ENCODE data around the gene ENOX1. TPM values are rescaled to one million over a fixed set of nuclear protein-coding genes. Genes with fewer than 3 reads are reported as not detected.

ENOX1 gene
- total and polyA plus RNA-seq, 2 of the 8 experiments (the other 6 are each of a cell fraction or from before 2014, with no cell fraction given): 0.23 to 0.37 TPM

- Histone ChIP-seq H3K36me3 (ENCODE audit: control insufficient read depth in 2 of 4, insufficient read depth in 4 of 4, low read length in 3 of 4) (no peaks in the 10 kb centered on the region), H2AFZ (ENCODE audit: low read length) (no peak overlapping the region), H3K56ac (replicated peaks; ENCODE audit: insufficient read length, low read depth, low read length) (no peak overlapping the region), H2BK20ac (ENCODE audit: low read length) (no peak overlapping the region), H3K9ac (replicated peaks in 1 of 4; ENCODE audit: extremely low read depth in 1 of 4, low read depth in 3 of 4, low read length in 3 of 4) (no peak overlapping the region), H3K4ac (replicated peaks; ENCODE audit: insufficient read length, low read depth, low read length) (no peak overlapping the region), H3K23me2 (ENCODE audit: low read depth, low read length) (peaks cover 17% of the 10 kb centered on the region; the same call in 1 of the 2 replicates), H3K4me3 (ENCODE audit: extremely low read depth in 1 of 4, insufficient read depth in 2 of 4, low read depth in 3 of 4, low read length in 4 of 4) (peak overlapping the region in 2 of 4 experiments; percentile 39 to 81; a peak in 2 of 8 replicates), H2BK5ac (ENCODE audit: low read depth, low read length) (no peak overlapping the region), H4K20me1 (replicated peaks in 1 of 2; ENCODE audit: control insufficient read depth in 1 of 2, insufficient read depth in 2 of 2, low read length in 2 of 2) (peaks cover 0 to 6% of the 10 kb centered on the region in 2 experiments), H2BK120ac (replicated peaks; ENCODE audit: low read depth, low read length) (no peak overlapping the region), H3K27ac (ENCODE audit: low read depth, low read length) (no peak overlapping the region), H2BK15ac (ENCODE audit: low read length) (no peak overlapping the region), H3K4me1 (replicated peaks in 1 of 4; ENCODE audit: control insufficient read depth in 3 of 4, insufficient read depth in 4 of 4, low read length in 3 of 4) (peaks cover 3 to 6% (median 5%) of the 10 kb centered on the region in 4 experiments; a peak in 5 of 7 replicates), H2AK5ac (ENCODE audit: low read depth, low read length) (no peak overlapping the region), H3K4me2 (ENCODE audit: insufficient read depth in 1 of 2, low read depth in 2 of 2, low read length in 2 of 2) (peak overlapping the region; percentile 81 to 96), H3K18ac (ENCODE audit: extremely low read depth, low read length) (no peak overlapping the region), H3K23ac (ENCODE audit: insufficient read length) (no peak overlapping the region), H3K79me2 (ENCODE audit: control insufficient read depth in 1 of 2, insufficient read depth in 2 of 2, low read length in 2 of 2) (no peaks in the 10 kb centered on the region), H2BK12ac (ENCODE audit: low read depth, low read length) (no peak overlapping the region), H4K91ac (replicated peaks; ENCODE audit: insufficient read length, low read length) (no peak overlapping the region), H3K14ac (ENCODE audit: insufficient read length) (no peak overlapping the region), H3K27me3 (replicated peaks in 1 of 4; ENCODE audit: control insufficient read depth in 3 of 4, extremely low read depth in 1 of 4, insufficient read depth in 3 of 4, low read length in 3 of 4) (peaks cover 6 to 50% (median 33%) of the 10 kb centered on the region in 4 experiments), H3K9me3 (ENCODE audit: insufficient read depth in 2 of 2, low read depth in 1 of 2, low read length in 1 of 2) (no peaks in the 10 kb centered on the region), H4K8ac (ENCODE audit: extremely low read depth, insufficient read depth, low read length) (no peak overlapping the region), H3K79me1 (ENCODE audit: low read depth, low read length) (no peaks in the 10 kb centered on the region), H4K5ac (ENCODE audit: insufficient read length, low read depth, low read length) (no peak overlapping the region)
- DNase-seq (ENCODE audit: low read depth in 1 of 2, low spot score in 2 of 2): no peak
- ChIA-PET CTCF (ENCODE audit: partially characterized antibody) (interaction anchor here (0.5 to 5.6 kb wide), 4 partner anchors 16 to 505 kb away, joined by 3 to 28 read pairs (median 4); no protein-coding TSS in a partner anchor), POLR2A (ENCODE audit: partially characterized antibody) (no interaction called here)
- TF ChIP-seq RAD21 (IDR thresholded peaks at IDR 0.05 in 1 of 2, conservative IDR thresholded peaks at IDR 0.05 in 1 of 2; ENCODE audit: low read depth in 2 of 2, low read length in 2 of 2) (peak; percentile 45 to 53), CEBPB (IDR thresholded peaks at IDR 0.05; ENCODE audit: low read depth, low read length) (no peak), SP2 (IDR thresholded peaks at IDR 0.05; ENCODE audit: low read length) (no peak), CTCF (IDR thresholded peaks at IDR 0.05; ENCODE audit: control extremely low read depth in 1 of 3, insufficient read depth in 1 of 3, low read depth in 1 of 3, low read length in 3 of 3) (peak in 1 of 3 experiments; percentile 48; a peak in 1 of 4 replicates)
- peak; percentile 75 for FAIRE-seq
- 20% methylated on average over 2 of the region's 2 CpGs; no CpG with 5 or more reads in 1 of the 2 experiments for WGBS, 2 experiments (ENCODE audit: extremely low coverage in 1 of 2, insufficient coverage in 1 of 2, insufficient read length in 1 of 2, insufficient replicate concordance in 2 of 2, low coverage in 1 of 2, low lambda C conversion rate in 2 of 2, missing lambda C conversion rate in 1 of 2)
Measured at GRCh38 chr13:43787997-43788396, 1.2 kb upstream of the ENOX1 start.

Data from H1 (cell line).